NCI-H748 (cell line): Measurements from ENCODE around the gene YPEL3.
A peak's percentile ranks its signal among the peaks of the same experiment; 100 is the strongest.

Experiments used
- DNase-seq: peaks from one replicate; lab custom pipeline; 2025; ENCODE audit not compliant: unreplicated experiment; lab: John Stamatoyannopoulos, UW

The YPEL3 gene

GRCh38 chr16:30070490-30070889 is 25.5 kb downstream of the YPEL3 start:
- no peak for DNase-seq

GRCh38 chr16:30069611-30070462 is 26.2 kb downstream of the YPEL3 start:
- DNase-seq: no peak

- no peak for DNase-seq
Measured at GRCh38 chr16:30068750-30069610, 27.0 kb downstream of the YPEL3 start.

GRCh38 chr16:30068333-30068732 is 27.7 kb downstream of the YPEL3 start:
- DNase-seq: no peak

GRCh38 chr16:30067584-30067916 is 28.5 kb downstream of the YPEL3 start:
- no peak for DNase-seq

- no peak for DNase-seq
Measured at GRCh38 chr16:30066761-30067583, 29.0 kb downstream of the YPEL3 start.

- DNase-seq: peak; percentile 59
Measured at GRCh38 chr16:30065943-30066760, 29.9 kb downstream of the YPEL3 start.

GRCh38 chr16:30065102-30065942 is 30.7 kb downstream of the YPEL3 start, which contains the start of gene ALDOA:
TSS of gene ALDOA (plus strand) at chr16:30065760. CDS start at chr16:30066898, 1,138 bp downstream.
- DNase-seq: peak; percentile 95

- DNase-seq: no peak
Measured at GRCh38 chr16:30064729-30065101, 31.3 kb downstream of the YPEL3 start.

- peak; percentile 53 for DNase-seq
Measured at GRCh38 chr16:30063893-30064728, 31.9 kb downstream of the YPEL3 start.

GRCh38 chr16:30063278-30063892 is 32.6 kb downstream of the YPEL3 start:
- DNase-seq: no peak

- no peak for DNase-seq
Measured at GRCh38 chr16:30060836-30061554, 35.0 kb downstream of the YPEL3 start.

- no peak for DNase-seq
Measured at GRCh38 chr16:30060346-30060745, 35.7 kb downstream of the YPEL3 start.

GRCh38 chr16:30054959-30055553 is 41.0 kb downstream of the YPEL3 start:
- peak; percentile 32 for DNase-seq

- DNase-seq: no peak
Measured at GRCh38 chr16:30054451-30054850, 41.6 kb downstream of the YPEL3 start.

- peak; percentile 39 for DNase-seq
Measured at GRCh38 chr16:30053376-30054015, 42.5 kb downstream of the YPEL3 start.
